Ascending aorta (tissue), 2 donors: Measurements from ENCODE around the gene SLC6A20. TPM values are rescaled to one million over a fixed set of nuclear protein-coding genes. Genes with fewer than 3 reads are reported as not detected.

ENCODE experiments used
- DNase-seq, 2 donors: peaks; one replicate each; pipeline ENCODE4 v3.0.0-alpha.2; 2019; ENCODE audit warnings: low spot score in 2 of 2
- H3K27ac ChIP-seq, 2 donors: fragments of 200-600 bp; sonication (generic); one replicate each; pipeline ENCODE4 v1.5.1; 2016 to 2017; ENCODE audit warnings: mild to moderate bottlenecking in 1 of 2
- H3K27me3 ChIP-seq: fragments of 200-600 bp; sonication (generic); one replicate; pipeline ENCODE4 v1.5.1; 2017
- H3K36me3 ChIP-seq, 2 donors: fragments of 200-600 bp; sonication (generic); one replicate each; pipeline ENCODE4 v1.5.1; 2016
- H3K4me1 ChIP-seq, 2 donors: fragments of 200-600 bp; sonication (generic); one replicate each; pipeline ENCODE4 v1.5.1; 2016 to 2017; ENCODE audit warnings: mild to moderate bottlenecking in 1 of 2
- H3K4me3 ChIP-seq, 2 donors: fragments of 200-600 bp; sonication (generic); one replicate each; pipeline ENCODE4 v1.5.1; 2016 to 2017; ENCODE audit warnings: mild to moderate bottlenecking in 1 of 2
- H3K9me3 ChIP-seq, 2 donors: fragments of 200-600 bp; sonication (generic); one replicate each; pipeline ENCODE4 v1.5.1; 2016
- CTCF ChIP-seq, 3 experiments: fragments of 200-600 bp in 2 of 3; fragments of 450-650 bp in 1 of 3; sonication (generic) in 2 of 3; IDR thresholded peaks; one replicate each; pipeline ENCODE4 v1.5.1; 2016 to 2019; ENCODE audit warnings: antibody characterized with exemption in 3 of 3, mild to moderate bottlenecking in 1 of 3, moderate library complexity in 1 of 3
- intact Hi-C: fragments of 100-400 bp; cut with DNase I; formaldehyde crosslinking; loops from one replicate; pipeline ENCODE4 v1.15.1; 2023
- total RNA-seq: library from RNA; depleted of rRNA; stranded (reverse); fragments of >200 nt; gene quantifications from one replicate; pipeline ENCODE4 v1.1.0, GENCODE V29; 2016

SLC6A20 gene
- total RNA-seq, 1 donor from 2014 or later = not detected

DNA sequence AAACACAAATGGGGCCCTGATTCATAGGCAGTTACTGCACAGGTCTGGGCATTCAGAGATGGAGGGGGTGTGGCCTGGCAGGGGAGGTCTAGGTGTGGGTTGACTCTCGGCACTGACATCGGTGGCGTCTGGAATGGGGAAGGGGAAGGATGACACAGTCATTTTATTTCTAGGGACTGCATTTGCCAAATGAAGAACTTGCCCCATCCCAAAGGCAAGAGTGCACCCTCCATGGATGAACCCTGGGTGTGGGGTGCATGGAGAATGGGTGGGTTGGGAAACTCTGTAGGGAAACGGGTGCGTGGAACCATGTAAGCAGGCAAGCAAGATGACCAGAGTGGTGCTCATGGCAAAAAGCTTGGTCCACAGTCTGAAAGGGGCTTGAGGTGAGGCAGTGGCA is 24.5 kb downstream of the SLC6A20 start:
- H3K4me3 ChIP-seq = no peak overlapping the region
- no peak overlapping the region for H3K27ac ChIP-seq
- no peaks in the 10 kb centered on the region for H3K9me3 ChIP-seq
- no peaks in the 10 kb centered on the region for H3K27me3 ChIP-seq
- intact Hi-C loops = no loop called here
- no peaks in the 10 kb centered on the region for H3K36me3 ChIP-seq
- no peak for TF ChIP-seq CTCF (IDR thresholded peaks at IDR 0.05)
- H3K4me1 ChIP-seq = no peaks in the 10 kb centered on the region
- DNase-seq = peak in 1 of 2 donors; percentile 30

DNA sequence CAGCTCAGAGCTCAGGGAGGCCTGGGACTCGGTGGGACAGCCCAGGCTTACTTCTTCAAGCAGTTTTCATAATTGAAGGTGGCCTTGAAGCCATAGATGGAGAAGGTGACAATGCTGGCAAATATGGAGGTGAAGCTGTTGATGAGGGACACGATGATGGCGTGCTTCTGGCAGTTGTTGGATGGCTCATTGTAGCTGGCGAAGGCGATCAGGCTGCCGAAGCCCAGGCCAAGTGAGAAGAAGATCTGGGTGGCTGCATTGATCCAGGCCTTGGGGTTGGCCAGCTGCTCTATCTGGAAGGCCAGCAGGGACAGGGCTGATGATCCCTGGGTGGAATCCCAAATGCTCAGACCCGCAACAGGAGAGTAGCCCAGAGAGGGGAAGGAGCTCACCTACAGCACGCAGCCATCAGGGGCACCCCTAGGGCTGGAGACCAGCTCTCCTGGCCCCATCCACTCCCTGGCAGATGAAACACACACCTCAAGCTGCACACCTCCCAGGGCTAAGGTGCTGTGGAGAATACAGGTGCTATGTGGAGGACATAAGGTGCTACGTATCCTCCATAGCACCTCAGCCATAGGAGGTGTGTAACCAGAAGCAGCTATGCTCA is 25.1 kb downstream of the SLC6A20 start:
- Histone ChIP-seq H3K27me3 (no peaks in the 10 kb centered on the region), H3K4me1 (no peaks in the 10 kb centered on the region), H3K36me3 (no peaks in the 10 kb centered on the region), H3K4me3 (no peak overlapping the region), H3K9me3 (no peaks in the 10 kb centered on the region), H3K27ac (no peak overlapping the region)
- peak in 1 of 2 donors; percentile 48 for DNase-seq
- no peak for TF ChIP-seq CTCF (IDR thresholded peaks at IDR 0.05)
- intact Hi-C loops = no loop called here

GRCh38 chr3:45765958-45766357 is 30.4 kb downstream of the SLC6A20 start:
- intact Hi-C loops = no loop called here
- H3K27ac ChIP-seq = no peak overlapping the region

DNA sequence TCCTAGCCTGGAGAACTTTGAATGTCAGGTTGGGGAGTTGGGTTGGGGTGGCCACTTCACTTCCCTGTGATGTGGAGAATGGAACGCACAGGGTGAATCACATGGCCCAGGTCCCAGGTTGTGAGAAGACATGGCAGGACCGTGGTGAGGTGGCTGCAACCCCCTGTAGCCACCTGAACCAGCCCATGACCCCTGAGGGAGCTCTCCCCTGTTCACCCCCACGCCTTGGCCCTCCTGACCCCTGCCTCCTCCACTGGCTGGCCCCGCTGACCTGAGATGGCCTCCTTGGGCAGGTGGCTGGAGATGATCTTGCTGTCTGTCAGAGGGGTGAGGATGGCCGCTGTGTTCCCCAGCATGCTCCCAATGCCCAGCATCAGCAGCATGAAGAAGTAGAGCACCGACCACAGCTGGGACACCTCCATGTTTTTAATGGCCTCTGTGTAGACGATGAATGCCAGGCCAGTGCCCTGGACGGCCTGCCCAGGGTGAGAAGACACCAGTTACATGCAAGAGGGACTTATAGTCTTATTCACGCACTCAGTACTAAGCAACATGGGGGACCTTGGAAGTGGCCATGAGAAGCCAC is 31.0 kb downstream of the SLC6A20 start:
- Histone ChIP-seq H3K27ac (no peak overlapping the region), H3K9me3 (no peaks in the 10 kb centered on the region), H3K4me3 (no peak overlapping the region), H3K4me1 (no peaks in the 10 kb centered on the region), H3K27me3 (no peaks in the 10 kb centered on the region), H3K36me3 (no peaks in the 10 kb centered on the region)
- peak in 1 of 2 donors; percentile 55 for DNase-seq
- TF ChIP-seq CTCF (IDR thresholded peaks at IDR 0.05) = no peak
- intact Hi-C loops = no loop called here

More at GRCh38 chr3:45765958-45766357, 30.4 kb downstream of the SLC6A20 start:
- Histone ChIP-seq H3K9me3 (no peaks in the 10 kb centered on the region), H3K36me3 (no peaks in the 10 kb centered on the region), H3K4me1 (no peaks in the 10 kb centered on the region), H3K27me3 (no peaks in the 10 kb centered on the region), H3K4me3 (no peak overlapping the region)
- peak in 1 of 2 donors; percentile 35 for DNase-seq
- TF ChIP-seq CTCF (IDR thresholded peaks at IDR 0.05) = no peak

- H3K4me3 ChIP-seq = no peak overlapping the region
- no peaks in the 10 kb centered on the region for H3K27me3 ChIP-seq
- intact Hi-C loops = loop anchor here (5.0 kb wide), 1 partner anchor 314 kb away; no protein-coding TSS in a partner anchor
- H3K27ac ChIP-seq = no peak overlapping the region
- DNase-seq = peak in 1 of 2 donors; percentile 39
- TF ChIP-seq CTCF (IDR thresholded peaks at IDR 0.05) = no peak
- no peaks in the 10 kb centered on the region for H3K9me3 ChIP-seq
- H3K36me3 ChIP-seq = no peaks in the 10 kb centered on the region
- no peaks in the 10 kb centered on the region for H3K4me1 ChIP-seq
Observed at GRCh38 chr3:45763303-45763675, 33.0 kb downstream of the SLC6A20 start.
